Astrocyte (in vitro differentiated cells and primary cell): Measurements from ENCODE around the gene MED12L. TPM values are rescaled to one million over a fixed set of nuclear protein-coding genes. Genes with fewer than 3 reads are reported as not detected.

Source experiments
- DNase-seq: peaks from one replicate; pipeline ENCODE4 v3.0.0-alpha.2; 2010; ENCODE audit warnings: low read depth
- FAIRE-seq: peaks from 2 replicates; lab custom pipeline; 2011; peaks lifted over from hg19 to GRCh38; lab: Jason Lieb, UNC
- H2AFZ ChIP-seq: 2 replicates; pipeline ENCODE4 v1.6.0; 2012; ENCODE audit warnings: low read depth, low read length, inconsistent platforms
- H3K27ac ChIP-seq: 2 replicates; pipeline ENCODE4 v1.5.1; 2011; ENCODE audit warnings: low read depth, low read length, inconsistent platforms
- H3K27me3 ChIP-seq: 2 replicates; pipeline ENCODE4 v1.6.0; 2011; ENCODE audit warnings: low read length, inconsistent platforms; ENCODE audit not compliant: insufficient read depth
- H3K36me3 ChIP-seq: 2 replicates; pipeline ENCODE4 v1.5.1; 2011; ENCODE audit warnings: low read length, inconsistent platforms; ENCODE audit not compliant: insufficient read depth
- H3K4me1 ChIP-seq: 2 replicates; pipeline ENCODE4 v1.5.1; 2011; ENCODE audit warnings: low read length, inconsistent platforms; ENCODE audit not compliant: insufficient read depth
- H3K4me2 ChIP-seq: 2 replicates; pipeline ENCODE4 v1.6.0; 2012; ENCODE audit warnings: low read length, inconsistent platforms
- H3K4me3 ChIP-seq: 2 replicates; pipeline ENCODE4 v1.5.1; 2011; ENCODE audit warnings: low read depth, mild to moderate bottlenecking, low read length, inconsistent platforms; ENCODE audit not compliant: insufficient read depth
- H3K79me2 ChIP-seq: 2 replicates; pipeline ENCODE4 v1.6.0; 2012; ENCODE audit warnings: mild to moderate bottlenecking, low read length, inconsistent platforms; ENCODE audit not compliant: insufficient read depth
- H3K9ac ChIP-seq: 2 replicates; pipeline ENCODE4 v1.6.0; 2012; ENCODE audit warnings: mild to moderate bottlenecking, low read length, inconsistent platforms
- H3K9me3 ChIP-seq: 2 replicates; pipeline ENCODE4 v1.5.1; 2012; ENCODE audit warnings: low read depth, mild to moderate bottlenecking, low read length, inconsistent platforms; ENCODE audit not compliant: insufficient read depth
- H4K20me1 ChIP-seq: 2 replicates; pipeline ENCODE4 v1.6.0; 2012; ENCODE audit warnings: low read length, inconsistent platforms; ENCODE audit not compliant: insufficient read depth
- H3K27ac Mint-ChIP-seq: one replicate; pipeline ENCODE4 v1.8.0; 2021; ENCODE audit warnings: mild to moderate bottlenecking, mixed read lengths; ENCODE audit not compliant: unreplicated experiment
- H3K27me3 Mint-ChIP-seq: one replicate; pipeline ENCODE4 v1.8.0; 2021; ENCODE audit warnings: low read depth, mixed read lengths; ENCODE audit not compliant: unreplicated experiment
- H3K36me3 Mint-ChIP-seq: one replicate; pipeline ENCODE4 v1.8.0; 2021; ENCODE audit warnings: low read depth, mixed read lengths; ENCODE audit not compliant: unreplicated experiment
- H3K4me1 Mint-ChIP-seq: one replicate; pipeline ENCODE4 v1.8.0; 2021; ENCODE audit warnings: low read depth, mixed read lengths; ENCODE audit not compliant: unreplicated experiment
- H3K4me3 Mint-ChIP-seq: one replicate; pipeline ENCODE4 v1.8.0; 2021; ENCODE audit warnings: mild to moderate bottlenecking, moderate library complexity, mixed read lengths; ENCODE audit not compliant: unreplicated experiment
- H3K9me3 Mint-ChIP-seq: one replicate; pipeline ENCODE4 v1.8.0; 2021; ENCODE audit warnings: mild to moderate bottlenecking, mixed read lengths; ENCODE audit not compliant: unreplicated experiment
- EZH2 ChIP-seq: IDR thresholded peaks from 2 replicates; pipeline ENCODE4 v1.6.1; 2012; ENCODE audit warnings: mild to moderate bottlenecking, low read length, inconsistent platforms; ENCODE audit not compliant: insufficient read depth
- total RNA-seq: library from RNA; stranded (reverse); gene quantifications from 2 replicates; pipeline ENCODE4 v1.2.1, GENCODE V29; 2021
- TF ChIP-seq, protein P1 (sequence below): IDR thresholded peaks from 2 replicates; pipeline ENCODE4 v1.5.1; 2011; ENCODE audit warnings: low read depth, mild to moderate bottlenecking, inconsistent platforms, low read length, moderate library complexity; ENCODE audit not compliant: insufficient read depth

MED12L gene
- total RNA-seq, 1 donor from 2014 or later = 8.2 TPM

DNA sequence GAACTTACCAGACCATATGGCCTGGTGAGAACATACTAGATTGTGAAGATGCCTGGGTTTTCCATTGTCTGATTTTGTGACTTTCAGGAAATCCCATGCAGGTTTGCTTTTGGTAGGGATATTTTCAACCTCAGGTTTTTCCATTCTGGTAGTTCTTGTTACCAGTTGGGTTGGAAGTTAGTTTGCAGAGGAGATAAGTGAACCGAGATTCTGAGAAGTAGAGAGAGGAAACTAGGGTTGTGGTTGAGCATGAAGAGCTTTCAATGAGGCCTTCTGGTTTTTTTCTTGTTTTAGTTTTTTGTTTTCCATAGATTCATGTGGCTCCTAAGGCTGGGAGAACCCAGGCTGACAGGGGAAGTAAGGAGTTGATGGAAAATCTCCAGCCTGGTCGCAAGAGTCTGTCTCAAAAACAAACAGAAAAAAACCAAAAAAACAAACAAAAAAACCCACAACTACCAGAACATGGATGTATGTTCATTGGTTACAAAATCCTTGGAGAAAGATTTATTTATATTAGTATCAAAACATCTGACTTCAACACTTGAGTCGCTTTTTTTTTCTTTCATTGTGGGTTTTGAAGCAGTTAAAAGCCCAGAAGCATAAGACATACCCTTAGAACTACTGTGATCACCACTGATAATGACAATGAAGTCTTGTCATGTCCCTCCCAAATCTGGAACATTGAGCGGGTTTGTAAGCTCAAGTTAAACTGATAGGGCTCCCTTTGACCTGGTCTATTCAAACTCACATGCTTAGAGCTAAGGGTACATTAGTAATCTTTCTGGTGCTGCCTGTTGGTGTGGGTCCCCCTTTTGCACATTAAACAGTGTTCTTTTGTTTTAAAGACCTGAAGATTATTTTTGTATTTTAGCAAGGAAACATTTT, 114.3 kb downstream of the MED12L start:
- no peak overlapping the region for H3K27ac ChIP-seq
- H3K79me2 ChIP-seq = no peaks in the 10 kb centered on the region
- H3K36me3 ChIP-seq = no peaks in the 10 kb centered on the region
- H3K4me1 ChIP-seq = no peaks in the 10 kb centered on the region
- no peak for TF ChIP-seq EZH2
- TF ChIP-seq, protein P1, sequence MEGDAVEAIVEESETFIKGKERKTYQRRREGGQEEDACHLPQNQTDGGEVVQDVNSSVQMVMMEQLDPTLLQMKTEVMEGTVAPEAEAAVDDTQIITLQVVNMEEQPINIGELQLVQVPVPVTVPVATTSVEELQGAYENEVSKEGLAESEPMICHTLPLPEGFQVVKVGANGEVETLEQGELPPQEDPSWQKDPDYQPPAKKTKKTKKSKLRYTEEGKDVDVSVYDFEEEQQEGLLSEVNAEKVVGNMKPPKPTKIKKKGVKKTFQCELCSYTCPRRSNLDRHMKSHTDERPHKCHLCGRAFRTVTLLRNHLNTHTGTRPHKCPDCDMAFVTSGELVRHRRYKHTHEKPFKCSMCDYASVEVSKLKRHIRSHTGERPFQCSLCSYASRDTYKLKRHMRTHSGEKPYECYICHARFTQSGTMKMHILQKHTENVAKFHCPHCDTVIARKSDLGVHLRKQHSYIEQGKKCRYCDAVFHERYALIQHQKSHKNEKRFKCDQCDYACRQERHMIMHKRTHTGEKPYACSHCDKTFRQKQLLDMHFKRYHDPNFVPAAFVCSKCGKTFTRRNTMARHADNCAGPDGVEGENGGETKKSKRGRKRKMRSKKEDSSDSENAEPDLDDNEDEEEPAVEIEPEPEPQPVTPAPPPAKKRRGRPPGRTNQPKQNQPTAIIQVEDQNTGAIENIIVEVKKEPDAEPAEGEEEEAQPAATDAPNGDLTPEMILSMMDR = no peak
- Mint-ChIP-seq H3K36me3 (no peaks in the 10 kb centered on the region), H3K27ac (no peak overlapping the region), H3K27me3 (no peaks in the 10 kb centered on the region), H3K4me1 (peaks cover 24% of the 10 kb centered on the region), H3K4me3 (no peak overlapping the region), H3K9me3 (no peaks in the 10 kb centered on the region)
- no peak overlapping the region for H2AFZ ChIP-seq
- no peak overlapping the region for H3K9ac ChIP-seq
- FAIRE-seq (no peak), DNase-seq (no peak)
- no peaks in the 10 kb centered on the region for H3K27me3 ChIP-seq
- H4K20me1 ChIP-seq = no peaks in the 10 kb centered on the region
- no peaks in the 10 kb centered on the region for H3K9me3 ChIP-seq
- no peak overlapping the region for H3K4me3 ChIP-seq
- no peak overlapping the region for H3K4me2 ChIP-seq

- no peak overlapping the region for H3K27ac ChIP-seq
- FAIRE-seq (peak; percentile 20), DNase-seq (no peak)
- H3K4me3 ChIP-seq = no peak overlapping the region
- no peaks in the 10 kb centered on the region for H3K4me1 ChIP-seq
- no peaks in the 10 kb centered on the region for H4K20me1 ChIP-seq
- H3K9ac ChIP-seq = no peak overlapping the region
- Mint-ChIP-seq H3K27ac (no peak overlapping the region), H3K27me3 (no peaks in the 10 kb centered on the region), H3K4me1 (peaks cover 24% of the 10 kb centered on the region), H3K4me3 (no peak overlapping the region), H3K36me3 (no peaks in the 10 kb centered on the region), H3K9me3 (no peaks in the 10 kb centered on the region)
- H3K36me3 ChIP-seq = no peaks in the 10 kb centered on the region
- no peak overlapping the region for H3K4me2 ChIP-seq
- H3K79me2 ChIP-seq = no peaks in the 10 kb centered on the region
- H3K27me3 ChIP-seq = no peaks in the 10 kb centered on the region
- no peaks in the 10 kb centered on the region for H3K9me3 ChIP-seq
- no peak overlapping the region for H2AFZ ChIP-seq
- TF ChIP-seq EZH2 = no peak
- TF ChIP-seq, protein P1 = no peak
These were observed 115.1 kb downstream of the MED12L start for GRCh38 chr3:151200586-151200985.
